Immature natural killer cell (primary cell): ENCODE measurements around the gene MON1B. TPM values are rescaled to one million over a fixed set of nuclear protein-coding genes. Genes with fewer than 3 reads are reported as not detected.
"Not testable (repeated sequence)": the region's sequence is repeated elsewhere in the genome, so short reads cannot be mapped to it uniquely, and the experiment has no call there.

Experiments used
- DNase-seq, 3 donors: peaks; one replicate each; pipeline ENCODE4 v3.0.0; 2022; ENCODE audit warnings: mixed read lengths in 1 of 3
- H3K27ac Mint-ChIP-seq, 6 donors: one replicate each; pipeline ENCODE4 v1.8.0; 2020; ENCODE audit warnings: mixed read lengths in 6 of 6, mild to moderate bottlenecking in 5 of 6, inconsistent platforms in 4 of 6, moderate library complexity in 3 of 6
- H3K27me3 Mint-ChIP-seq, 3 donors: one replicate each; pipeline ENCODE4 v1.8.0; 2020 to 2021; ENCODE audit warnings: low read depth in 3 of 3, mild to moderate bottlenecking in 3 of 3, mixed read lengths in 3 of 3, moderate library complexity in 3 of 3, inconsistent platforms in 1 of 3
- H3K36me3 Mint-ChIP-seq, 3 donors: one replicate each; pipeline ENCODE4 v1.8.0; 2020; ENCODE audit warnings: mixed read lengths in 3 of 3, inconsistent platforms in 2 of 3, mild to moderate bottlenecking in 2 of 3
- H3K4me1 Mint-ChIP-seq, 2 donors: one replicate each; pipeline ENCODE4 v1.8.0; 2020; ENCODE audit warnings: inconsistent platforms in 2 of 2, mild to moderate bottlenecking in 2 of 2, mixed read lengths in 2 of 2, moderate library complexity in 1 of 2
- H3K4me3 Mint-ChIP-seq, 5 donors: one replicate each; pipeline ENCODE4 v1.8.0; 2020; ENCODE audit warnings: mild to moderate bottlenecking in 5 of 5, mixed read lengths in 5 of 5, inconsistent platforms in 3 of 5, moderate library complexity in 3 of 5
- H3K9me3 Mint-ChIP-seq, 6 donors: one replicate each; pipeline ENCODE4 v1.8.0; 2020; ENCODE audit warnings: mild to moderate bottlenecking in 6 of 6, mixed read lengths in 6 of 6, inconsistent platforms in 4 of 6, moderate library complexity in 3 of 6
- polyA plus RNA-seq, 3 donors: library from polyadenylated mRNA; unstranded; fragments of 300-500 nt; fragmentation: Illumina TruSeq; gene quantifications; one replicate each; pipeline ENCODE4 v1.2.3, GENCODE V29; 2021

Gene MON1B
- polyA plus RNA-seq, 3 donors from 2014 or later: 28.6 to 66.8 (median 29.4) TPM

DNA sequence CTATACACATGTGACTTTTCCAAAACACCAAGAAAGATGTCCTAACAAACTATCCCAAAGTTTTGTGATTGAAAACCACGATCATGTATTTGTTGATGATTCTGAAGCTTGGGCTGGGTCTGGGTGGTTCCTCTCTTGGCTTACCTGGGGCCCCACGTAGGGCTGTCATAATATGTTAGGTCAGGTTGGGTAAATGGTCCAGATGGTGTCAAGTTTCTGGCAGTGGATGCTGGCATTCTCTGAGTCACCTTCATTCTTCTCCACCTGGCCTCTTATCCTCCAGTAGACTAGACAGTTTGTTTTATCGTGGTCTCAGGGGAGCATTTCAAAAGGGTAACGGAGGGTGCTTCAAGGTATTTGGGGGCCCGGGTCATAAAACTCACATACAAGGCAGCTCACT is 47.6 kb downstream of the MON1B start:
- Mint-ChIP-seq H3K36me3 (no peaks in the 10 kb centered on the region), H3K27ac (no peak overlapping the region), H3K4me3 (no peak overlapping the region), H3K9me3 (no peaks in the 10 kb centered on the region), H3K4me1 (peaks cover 6 to 7% of the 10 kb centered on the region in 2 donors), H3K27me3 (peaks cover 0 to 18% (median 1%) of the 10 kb centered on the region in 3 donors)
- DNase-seq: no peak

DNA sequence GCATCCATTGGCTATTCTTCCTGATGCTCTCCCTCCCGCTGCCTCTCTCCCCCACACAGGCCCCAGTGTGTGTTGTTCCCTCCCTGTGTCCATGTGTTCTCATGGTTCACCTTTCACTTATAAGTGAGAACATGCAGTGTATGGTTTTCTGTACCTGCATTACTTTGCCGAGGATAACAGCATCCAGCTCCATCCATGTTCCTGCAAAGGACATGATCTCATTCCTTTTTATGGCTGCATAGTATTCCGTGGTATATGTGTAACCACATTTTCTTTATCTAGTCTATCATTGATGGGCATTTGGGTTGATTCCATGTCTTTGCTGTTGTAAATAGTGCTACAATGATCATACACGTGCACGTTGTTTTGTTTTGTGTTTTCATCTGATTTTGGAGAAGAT is 51.5 kb downstream of the MON1B start:
- not testable (repeated sequence) for H3K4me3 Mint-ChIP-seq, H3K4me1 Mint-ChIP-seq, H3K9me3 Mint-ChIP-seq, H3K36me3 Mint-ChIP-seq, H3K27me3 Mint-ChIP-seq, DNase-seq, H3K27ac Mint-ChIP-seq

DNA sequence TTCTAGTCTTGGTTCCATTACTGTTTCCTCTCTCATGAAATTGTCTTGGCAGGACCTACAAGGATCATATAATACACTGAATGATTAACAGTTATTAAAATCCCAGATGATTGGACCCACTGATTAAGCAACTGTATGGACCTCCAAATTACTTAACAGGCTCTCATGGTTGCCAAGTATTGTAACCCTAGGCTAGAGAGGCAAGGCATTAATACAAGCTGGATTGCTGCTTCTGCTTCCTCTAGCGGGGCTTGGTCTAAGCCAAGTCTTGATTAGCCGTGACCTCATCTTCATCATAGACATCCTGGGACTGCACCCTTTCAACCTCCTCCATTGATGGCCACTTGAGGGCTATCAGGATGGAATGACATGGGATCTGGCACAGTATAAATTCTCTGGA is 55.2 kb downstream of the MON1B start:
- H3K4me3 Mint-ChIP-seq: no peak overlapping the region
- no peaks in the 10 kb centered on the region for H3K9me3 Mint-ChIP-seq

DNA sequence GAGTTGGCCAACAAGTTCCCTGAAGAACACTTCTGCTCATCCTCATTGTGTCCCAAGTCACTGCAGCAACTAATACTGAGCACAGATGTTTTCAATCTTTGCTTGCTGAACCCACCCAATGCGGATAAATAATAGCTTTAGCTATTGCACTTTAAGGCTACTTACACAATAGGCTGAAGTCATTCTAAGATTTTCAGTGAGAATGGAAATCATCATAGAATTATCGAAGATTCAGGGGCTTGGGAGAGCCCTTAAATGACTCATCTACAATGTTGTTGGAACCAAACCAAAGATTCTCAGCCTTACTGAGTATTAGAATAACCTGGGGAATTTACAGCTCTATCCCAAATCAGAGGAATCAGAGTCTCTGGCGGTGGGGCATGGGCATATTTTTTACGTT is 59.4 kb downstream of the MON1B start:
- Mint-ChIP-seq H3K4me1 (peaks cover 0 to 2% of the 10 kb centered on the region in 2 donors), H3K9me3 (no peaks in the 10 kb centered on the region), H3K27ac (no peak overlapping the region), H3K4me3 (no peak overlapping the region), H3K27me3 (peaks cover 1 to 7% (median 3%) of the 10 kb centered on the region in 3 donors), H3K36me3 (no peaks in the 10 kb centered on the region)
- no peak for DNase-seq

More for the DNA sequence above, 55.2 kb downstream of the MON1B start:
- DNase-seq: no peak
- no peaks in the 10 kb centered on the region for H3K36me3 Mint-ChIP-seq
- H3K4me1 Mint-ChIP-seq: peaks cover 0 to 2% of the 10 kb centered on the region in 2 donors
- no peak overlapping the region for H3K27ac Mint-ChIP-seq
- H3K27me3 Mint-ChIP-seq: peaks cover 0 to 3% (median 0%) of the 10 kb centered on the region in 3 donors

Other genes with a start within 250 kb of the MON1B start
- gene SYCE1L, start 8.2 kb downstream of the MON1B start, polyA plus RNA-seq: 1 to 10 TPM in 2 of 3 donors, under 1 TPM in 1; 0.61 to 2.9 (median 2.2) TPM
- gene ADAMTS18, start 243.8 kb downstream of the MON1B start, polyA plus RNA-seq: not detected